IMR-90 (cell line): ENCODE measurements around the gene PHF21B. TPM values are rescaled to one million over a fixed set of nuclear protein-coding genes. Genes with fewer than 3 reads are reported as not detected.

ENCODE experiments used
- ATAC-seq: fragments of 200-7000 bp; cut with Tn5 transposase; 2 replicates; pipeline ENCODE4 v1.9.1; 2020; ENCODE audit warnings: low read depth, mild to moderate bottlenecking, moderate library complexity
- BruUV-seq: library from RNA; stranded (reverse); fragments of 400-500 nt; replicated peaks from 2 replicates; lab custom pipeline; 2021; lab: Mats Ljungman, UMichigan
- CTCF ChIA-PET: fragments of 300-600 bp; formaldehyde crosslinking; extraction: SDS; loops from one replicate; lab custom pipeline; 2021; ENCODE audit warnings: antibody characterized with exemption; lab: Yijun Ruan, JAX
- POLR2A ChIA-PET: fragments of 300-600 bp; sonication (Branson Sonifier 250); formaldehyde crosslinking; loops from one replicate; lab custom pipeline; 2022; ENCODE audit warnings: antibody characterized with exemption; ENCODE audit not compliant: unreplicated experiment; lab: Charles Lee
- DNase-seq: peaks from one replicate; pipeline ENCODE4 v3.0.0; 2013
- H2AFZ ChIP-seq: replicated peaks from 2 replicates; pipeline ENCODE3; 2013; ENCODE audit warnings: low read length, mild to moderate bottlenecking; ENCODE audit not compliant: poor library complexity
- H2AK5ac ChIP-seq: 2 replicates; pipeline ENCODE4 v1.6.1; 2013; ENCODE audit warnings: low read depth, low read length, inconsistent platforms
- H2AK9ac ChIP-seq: replicated peaks from 2 replicates; pipeline ENCODE3; 2013; ENCODE audit warnings: mild to moderate bottlenecking, low read depth, low read length, moderate library complexity; ENCODE audit not compliant: poor library complexity
- H2BK120ac ChIP-seq: 2 replicates; pipeline ENCODE4 v1.6.1; 2013; ENCODE audit warnings: low read depth, low read length, inconsistent platforms
- H2BK15ac ChIP-seq: 3 replicates; pipeline ENCODE4 v1.6.1; 2013; ENCODE audit warnings: low read depth, low read length, inconsistent platforms
- H2BK20ac ChIP-seq: 2 replicates; pipeline ENCODE4 v1.6.1; 2013; ENCODE audit warnings: low read depth, mild to moderate bottlenecking, inconsistent platforms, low read length, moderate library complexity
- H2BK5ac ChIP-seq: 2 replicates; pipeline ENCODE4 v1.6.1; 2013; ENCODE audit warnings: mild to moderate bottlenecking, low read depth, low read length, inconsistent platforms; ENCODE audit not compliant: poor library complexity, severe bottlenecking
- H3K14ac ChIP-seq: replicated peaks from 2 replicates; pipeline ENCODE4 v1.6.1; 2013; ENCODE audit warnings: low read depth, low read length, inconsistent platforms
- H3K18ac ChIP-seq: 2 replicates; pipeline ENCODE4 v1.6.1; 2013; ENCODE audit warnings: low read depth, low read length, control low read depth
- H3K23ac ChIP-seq: 2 replicates; pipeline ENCODE4 v1.6.1; 2013; ENCODE audit warnings: low read depth, low read length, inconsistent platforms
- H3K27ac ChIP-seq: 2 replicates; pipeline ENCODE4 v1.5.1; 2013; ENCODE audit warnings: mild to moderate bottlenecking, control low read depth, low read length; ENCODE audit not compliant: insufficient read depth
- H3K27me3 ChIP-seq: 2 replicates; pipeline ENCODE4 v1.6.1; 2013; ENCODE audit warnings: low read length; ENCODE audit not compliant: control insufficient read depth, insufficient read depth
- H3K36me3 ChIP-seq: 2 replicates; pipeline ENCODE4 v1.6.1; 2013; ENCODE audit warnings: low read length, mixed read lengths; ENCODE audit not compliant: control insufficient read depth, insufficient read depth
- H3K4ac ChIP-seq: 2 replicates; pipeline ENCODE4 v1.6.1; 2013; ENCODE audit warnings: low read depth, low read length, inconsistent platforms
- H3K4me1 ChIP-seq: 2 replicates; pipeline ENCODE4 v1.6.1; 2013; ENCODE audit warnings: low read length, mixed read lengths; ENCODE audit not compliant: control insufficient read depth, insufficient read depth
- H3K4me2 ChIP-seq: 2 replicates; pipeline ENCODE4 v1.6.1; 2013; ENCODE audit warnings: low read depth, mild to moderate bottlenecking, control low read depth, low read length, moderate library complexity
- H3K4me3 ChIP-seq: 2 replicates; pipeline ENCODE4 v1.5.1; 2013; ENCODE audit warnings: low read depth, mild to moderate bottlenecking, control low read depth, low read length, moderate library complexity; ENCODE audit not compliant: insufficient read depth
- H3K56ac ChIP-seq: 2 replicates; pipeline ENCODE4 v1.6.1; 2013; ENCODE audit warnings: low read length, inconsistent platforms; ENCODE audit not compliant: insufficient read depth; ENCODE audit errors: extremely low read depth
- H3K79me1 ChIP-seq, 2 experiments: 2 replicates each; pipeline ENCODE4 v1.6.1; 2013; ENCODE audit warnings: low read length in 2 of 2, inconsistent platforms in 1 of 2, low read depth in 1 of 2
- H3K9ac ChIP-seq: 2 replicates; pipeline ENCODE4 v1.6.1; 2013; ENCODE audit warnings: low read depth, low read length, control low read depth
- H3K9me1 ChIP-seq: 2 replicates; pipeline ENCODE4 v1.6.1; 2013; ENCODE audit warnings: low read length, inconsistent platforms; ENCODE audit not compliant: insufficient read depth
- H3K9me3 ChIP-seq: 2 replicates; pipeline ENCODE4 v1.6.1; 2013; ENCODE audit warnings: low read length; ENCODE audit not compliant: control insufficient read depth, insufficient read depth
- H4K20me1 ChIP-seq: 2 replicates; pipeline ENCODE4 v1.6.1; 2013; ENCODE audit warnings: low read length, inconsistent platforms; ENCODE audit not compliant: insufficient read depth
- H4K5ac ChIP-seq: 2 replicates; pipeline ENCODE4 v1.6.1; 2013; ENCODE audit warnings: mild to moderate bottlenecking, low read depth, low read length, control low read depth
- H4K8ac ChIP-seq, 2 experiments: 2 replicates each; pipeline ENCODE4 v1.6.1; 2013; ENCODE audit warnings: low read depth in 2 of 2, low read length in 2 of 2, control low read depth in 1 of 2, inconsistent platforms in 1 of 2
- H4K91ac ChIP-seq: 2 replicates; pipeline ENCODE4 v1.6.1; 2013; ENCODE audit warnings: low read depth, low read length, inconsistent platforms; ENCODE audit not compliant: insufficient read depth
- BHLHE40 ChIP-seq: fragments of 150-350 bp; IDR thresholded peaks from 2 replicates; pipeline ENCODE4 v1.6.1; 2016; ENCODE audit warnings: mild to moderate bottlenecking, low read depth, low read length
- FOS ChIP-seq: fragments of 150-350 bp; IDR thresholded peaks from 2 replicates; pipeline ENCODE4 v1.6.1; 2016; ENCODE audit warnings: low read depth, low read length
- MAFK ChIP-seq: IDR thresholded peaks from 2 replicates; pipeline ENCODE4 v1.6.1; 2012; ENCODE audit warnings: low read depth, low read length, improper control_type of control experiment
- MAZ ChIP-seq: IDR thresholded peaks from 2 replicates; pipeline ENCODE4 v1.6.1; 2012; ENCODE audit warnings: low read depth, mild to moderate bottlenecking, low read length, improper control_type of control experiment, moderate library complexity, borderline replicate concordance
- MXI1 ChIP-seq: IDR thresholded peaks from 2 replicates; pipeline ENCODE4 v1.6.1; 2012; ENCODE audit warnings: low read depth, mild to moderate bottlenecking, low read length, moderate library complexity, borderline replicate concordance
- NFE2L2 ChIP-seq: fragments of 150-350 bp; IDR thresholded peaks from 2 replicates; pipeline ENCODE4 v1.6.1; 2016; ENCODE audit warnings: low read depth, mild to moderate bottlenecking, low read length
- POLR2A ChIP-seq: IDR thresholded peaks from 2 replicates; pipeline ENCODE4 v1.6.1; 2012; ENCODE audit warnings: mild to moderate bottlenecking, low read depth, low read length
- RAD21 ChIP-seq: IDR thresholded peaks from 2 replicates; pipeline ENCODE4 v1.6.1; 2012; ENCODE audit warnings: low read length, improper control_type of control experiment
- RCOR1 ChIP-seq: IDR thresholded peaks from 2 replicates; pipeline ENCODE4 v1.6.1; 2012; ENCODE audit warnings: mild to moderate bottlenecking, low read length, improper control_type of control experiment; ENCODE audit not compliant: insufficient replicate concordance
- RFX5 ChIP-seq: IDR thresholded peaks from 2 replicates; pipeline ENCODE4 v1.8.0; 2012; ENCODE audit warnings: low read depth, mild to moderate bottlenecking, low read length, moderate library complexity
- SMC3 ChIP-seq: fragments of 150-350 bp; IDR thresholded peaks from 2 replicates; pipeline ENCODE4 v1.6.1; 2016; ENCODE audit warnings: low read depth, mild to moderate bottlenecking, antibody characterized with exemption, low read length, moderate library complexity
- WGBS, 2 experiments: methylation state at CpG; one replicate each; pipeline versions ENCODE4 v1.1.5 to v1.1.7; 2013; ENCODE audit warnings: missing lambda C conversion rate in 2 of 2; ENCODE audit not compliant: insufficient read length in 1 of 2; ENCODE audit errors: extremely low coverage in 2 of 2; 5-methylcytosine and 5-hydroxymethylcytosine counted together
- dilution Hi-C: fragments of 300-500 bp; cut with HindIII; formaldehyde crosslinking; loops from one replicate; pipeline ENCODE4 v1.14.3; 2018; ENCODE audit warnings: low sequenced_read_pairs; ENCODE audit not compliant: unreplicated experiment
- in situ Hi-C: fragments of 300-500 bp; cut with MboI; formaldehyde crosslinking; loops from 3 replicates; pipeline ENCODE4 v1.14.3; 2019; ENCODE audit warnings: low sequenced_read_pairs, inconsistent platforms, mixed read lengths
- intact Hi-C: fragments of 100-400 bp; cut with micrococcal nuclease; formaldehyde crosslinking; loops from 2 replicates; pipeline ENCODE4 v1.10.0; 2022
- polyA plus RNA-seq, 3 experiments: library from polyadenylated mRNA; depleted of rRNA; stranded (reverse); fragments of >200 nt; gene quantifications; 2 replicates each; pipeline ENCODE4 v1.2.3, GENCODE V29; 2012; ENCODE audit warnings: low replicate concordance in 1 of 3
- total RNA-seq: library from RNA; depleted of rRNA; stranded (reverse); fragments of >200 nt; gene quantifications from 2 replicates; pipeline ENCODE4 v1.2.3, GENCODE V29; 2012
- TF ChIP-seq, protein P1 (sequence below): fragments of 150-350 bp; IDR thresholded peaks from 2 replicates; pipeline ENCODE4 v1.6.1; 2017; ENCODE audit warnings: mild to moderate bottlenecking, antibody characterized with exemption, low read length, low read depth
- TF ChIP-seq, protein P2 (sequence below): conservative IDR thresholded peaks from 2 replicates; pipeline ENCODE4 v1.5.1; 2012; ENCODE audit warnings: mild to moderate bottlenecking, low read depth, low read length, improper control_type of control experiment

Gene PHF21B
- total and polyA plus RNA-seq, 2 of the 4 experiments (the other 2 are of a cell fraction) = 0.02 TPM; not detected in 1

DNA sequence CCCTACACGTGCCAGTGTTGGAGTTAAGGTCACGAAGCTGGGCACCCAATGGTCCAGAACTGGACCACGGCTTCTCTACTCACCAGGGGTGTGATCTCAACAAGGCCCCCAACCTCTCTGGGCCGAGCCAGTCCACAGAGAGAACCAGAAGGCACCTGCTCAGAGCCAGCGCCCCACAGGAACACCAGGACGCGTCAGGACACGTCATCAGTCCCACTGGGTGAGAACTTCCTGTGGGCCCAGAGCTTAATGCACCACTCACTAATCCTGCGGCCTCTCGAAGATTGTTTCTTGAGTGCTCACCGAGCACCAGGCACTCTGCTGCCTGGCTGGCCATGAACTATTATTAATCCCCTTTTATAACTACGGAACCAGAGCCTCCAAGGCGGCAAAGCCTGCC, 10.1 kb downstream of the PHF21B start:
- 61% methylated on average over 8 of the region's 13 CpGs; no CpG with 5 or more reads in 1 of the 2 experiments for WGBS, 2 experiments
- H3K9me3 ChIP-seq = no peaks in the 10 kb centered on the region
- no peak overlapping the region for H2BK15ac ChIP-seq
- ChIA-PET POLR2A (no interaction called here), CTCF (no interaction called here)
- H3K4me3 ChIP-seq = no peak overlapping the region
- no peak overlapping the region for H2BK120ac ChIP-seq
- no peak overlapping the region for H3K4ac ChIP-seq
- no peaks in the 10 kb centered on the region for H3K4me1 ChIP-seq
- no peak overlapping the region for H3K27ac ChIP-seq
- no peak overlapping the region for H2AK9ac ChIP-seq
- intact Hi-C loops = no loop called here
- no peaks in the 10 kb centered on the region for H3K9me1 ChIP-seq
- ATAC-seq (no peak), DNase-seq (no peak)
- in situ Hi-C loops = loop anchor here (25.0 kb wide), 1 partner anchor 563 kb away; no protein-coding TSS in a partner anchor
- dilution Hi-C loops = no loop called here
- H3K79me1 ChIP-seq = no peaks in the 10 kb centered on the region
- no peak overlapping the region for H2AK5ac ChIP-seq
- no TSS peak for BruUV-seq
- no peak overlapping the region for H2BK5ac ChIP-seq
- no peak for TF ChIP-seq RFX5
- TF ChIP-seq POLR2A = no peak
- TF ChIP-seq, protein P1, sequence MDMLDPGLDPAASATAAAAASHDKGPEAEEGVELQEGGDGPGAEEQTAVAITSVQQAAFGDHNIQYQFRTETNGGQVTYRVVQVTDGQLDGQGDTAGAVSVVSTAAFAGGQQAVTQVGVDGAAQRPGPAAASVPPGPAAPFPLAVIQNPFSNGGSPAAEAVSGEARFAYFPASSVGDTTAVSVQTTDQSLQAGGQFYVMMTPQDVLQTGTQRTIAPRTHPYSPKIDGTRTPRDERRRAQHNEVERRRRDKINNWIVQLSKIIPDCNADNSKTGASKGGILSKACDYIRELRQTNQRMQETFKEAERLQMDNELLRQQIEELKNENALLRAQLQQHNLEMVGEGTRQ = no peak
- TF ChIP-seq RCOR1 = no peak
- no peak for TF ChIP-seq RAD21
- no peak for TF ChIP-seq BHLHE40
- no peak for TF ChIP-seq MXI1
- TF ChIP-seq FOS = no peak
- no peak for TF ChIP-seq SMC3
- TF ChIP-seq, protein P2, sequence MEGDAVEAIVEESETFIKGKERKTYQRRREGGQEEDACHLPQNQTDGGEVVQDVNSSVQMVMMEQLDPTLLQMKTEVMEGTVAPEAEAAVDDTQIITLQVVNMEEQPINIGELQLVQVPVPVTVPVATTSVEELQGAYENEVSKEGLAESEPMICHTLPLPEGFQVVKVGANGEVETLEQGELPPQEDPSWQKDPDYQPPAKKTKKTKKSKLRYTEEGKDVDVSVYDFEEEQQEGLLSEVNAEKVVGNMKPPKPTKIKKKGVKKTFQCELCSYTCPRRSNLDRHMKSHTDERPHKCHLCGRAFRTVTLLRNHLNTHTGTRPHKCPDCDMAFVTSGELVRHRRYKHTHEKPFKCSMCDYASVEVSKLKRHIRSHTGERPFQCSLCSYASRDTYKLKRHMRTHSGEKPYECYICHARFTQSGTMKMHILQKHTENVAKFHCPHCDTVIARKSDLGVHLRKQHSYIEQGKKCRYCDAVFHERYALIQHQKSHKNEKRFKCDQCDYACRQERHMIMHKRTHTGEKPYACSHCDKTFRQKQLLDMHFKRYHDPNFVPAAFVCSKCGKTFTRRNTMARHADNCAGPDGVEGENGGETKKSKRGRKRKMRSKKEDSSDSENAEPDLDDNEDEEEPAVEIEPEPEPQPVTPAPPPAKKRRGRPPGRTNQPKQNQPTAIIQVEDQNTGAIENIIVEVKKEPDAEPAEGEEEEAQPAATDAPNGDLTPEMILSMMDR = no peak
- TF ChIP-seq NFE2L2 = no peak
- no peak for TF ChIP-seq MAZ
- no peak for TF ChIP-seq MAFK
- no peaks in the 10 kb centered on the region for H3K36me3 ChIP-seq
- H4K8ac ChIP-seq = no peak overlapping the region
- no peak overlapping the region for H3K9ac ChIP-seq
- no peak overlapping the region for H3K56ac ChIP-seq
- no peak overlapping the region for H3K4me2 ChIP-seq
- H4K5ac ChIP-seq = no peak overlapping the region
- H4K20me1 ChIP-seq = no peaks in the 10 kb centered on the region
- no peak overlapping the region for H3K23ac ChIP-seq
- H3K18ac ChIP-seq = no peak overlapping the region
- no peak overlapping the region for H2BK20ac ChIP-seq
- H3K27me3 ChIP-seq = peaks cover 47% of the 10 kb centered on the region
- no peak overlapping the region for H2AFZ ChIP-seq
- no peak overlapping the region for H4K91ac ChIP-seq
- H3K14ac ChIP-seq = no peak overlapping the region
